Prostate gland (tissue), 2 donors: ENCODE measurements around the gene DR1. TPM values are rescaled to one million over a fixed set of nuclear protein-coding genes. Genes with fewer than 3 reads are reported as not detected.

ENCODE experiments used
- DNase-seq: peaks from one replicate; pipeline ENCODE4 v3.0.0-alpha.2; 2019; ENCODE audit warnings: low spot score
- H3K27ac ChIP-seq, 2 donors: fragments of 200-600 bp; sonication (generic); 2 replicates each; pipeline ENCODE4 v1.5.1; 2017 to 2019
- H3K27me3 ChIP-seq: fragments of 200-600 bp; sonication (generic); replicated peaks from 2 replicates; pipeline ENCODE4 v1.5.1; 2019; ENCODE audit not compliant: insufficient read depth
- H3K36me3 ChIP-seq, 2 donors: fragments of 200-600 bp; sonication (generic); 1 replicate in 1 of 2; 2 replicates in 1 of 2; pipeline versions ENCODE4 v1.5.1 to v1.8.1; 2017 to 2019
- H3K4me1 ChIP-seq: fragments of 200-600 bp; sonication (generic); replicated peaks from 2 replicates; pipeline ENCODE4 v1.5.1; 2019
- H3K4me3 ChIP-seq, 2 donors: fragments of 200-600 bp; sonication (generic); 2 replicates each; pipeline ENCODE4 v1.5.1; 2017 to 2019
- H3K9me3 ChIP-seq: fragments of 200-600 bp; sonication (generic); 2 replicates; pipeline ENCODE4 v1.5.1; 2017
- CTCF ChIP-seq, 4 experiments: fragments of 200-600 bp in 2 of 4; fragments of 450-650 bp in 2 of 4; sonication (generic) in 2 of 4; IDR thresholded peaks; 1 replicate in 3 of 4; 2 replicates in 1 of 4; pipeline ENCODE4 v1.5.1; 2016 to 2019; ENCODE audit warnings: antibody characterized with exemption in 4 of 4, mild to moderate bottlenecking in 2 of 4, moderate library complexity in 2 of 4
- POLR2A ChIP-seq: fragments of 450-650 bp; IDR thresholded peaks from one replicate; pipeline ENCODE4 v1.6.1; 2016; ENCODE audit warnings: antibody characterized with exemption, mild to moderate bottlenecking
- POLR2AphosphoS5 ChIP-seq: sonication (generic); formaldehyde crosslinking; IDR thresholded peaks from one replicate; pipeline ENCODE4 v1.6.1; 2017; ENCODE audit warnings: antibody characterized with exemption
- WGBS: methylation state at CpG from one replicate; pipeline ENCODE4 v1.1.5; 2018; 5-methylcytosine and 5-hydroxymethylcytosine counted together
- intact Hi-C: fragments of 100-400 bp; cut with DNase I; formaldehyde crosslinking; loops from one replicate; pipeline ENCODE4 v1.14.2; 2022
- total RNA-seq, 2 donors: library from RNA; depleted of rRNA; stranded (reverse); fragments of >200 nt; gene quantifications; one replicate each; pipeline ENCODE4 v1.1.0, GENCODE V29; 2016

Gene DR1
- total RNA-seq, 2 donors from 2014 or later, result 49.0 to 53.6 TPM

DNA sequence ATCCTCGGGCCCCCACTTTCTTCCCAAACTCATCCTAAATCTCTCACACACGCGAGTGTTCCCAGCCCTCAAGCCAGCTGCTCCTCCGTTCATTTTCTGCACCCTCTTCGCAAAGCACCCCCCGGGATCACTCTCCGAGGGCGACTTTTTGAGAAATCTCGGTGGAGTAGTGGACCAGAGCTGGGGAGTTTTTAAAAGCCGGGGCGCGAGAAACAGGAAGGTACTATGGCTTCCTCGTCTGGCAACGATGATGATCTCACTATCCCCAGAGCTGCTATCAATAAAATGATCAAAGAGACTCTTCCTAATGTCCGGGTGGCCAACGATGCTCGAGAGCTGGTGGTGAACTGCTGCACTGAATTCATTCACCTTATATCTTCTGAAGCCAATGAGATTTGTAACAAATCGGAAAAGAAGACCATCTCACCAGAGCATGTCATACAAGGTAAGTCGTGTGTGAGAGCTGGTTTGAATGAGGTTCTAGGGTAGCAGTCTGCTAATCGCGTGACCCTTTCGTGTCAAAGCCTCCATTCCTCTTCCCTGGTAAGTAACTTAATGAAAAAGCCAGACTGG lies 800 bp downstream of the DR1 start:
- Histone ChIP-seq H3K36me3 (no peaks in the 10 kb centered on the region), H3K27me3 (no peaks in the 10 kb centered on the region), H3K4me3 (peak overlapping the region; percentile 90 to 95), H3K27ac (peak overlapping the region; percentile 90 to 95), H3K4me1 (no peaks in the 10 kb centered on the region), H3K9me3 (no peaks in the 10 kb centered on the region)
- intact Hi-C loops, result loop anchor here (10.0 kb wide), 1 partner anchor 268 kb away; no protein-coding TSS in a partner anchor
- TF ChIP-seq POLR2A (no peak), CTCF (IDR thresholded peaks at IDR 0.05) (no peak), POLR2AphosphoS5 (no peak)
- DNase-seq, result peak; percentile 9
- under 1% methylated on average over 22 of the region's 22 CpGs for WGBS

DNA sequence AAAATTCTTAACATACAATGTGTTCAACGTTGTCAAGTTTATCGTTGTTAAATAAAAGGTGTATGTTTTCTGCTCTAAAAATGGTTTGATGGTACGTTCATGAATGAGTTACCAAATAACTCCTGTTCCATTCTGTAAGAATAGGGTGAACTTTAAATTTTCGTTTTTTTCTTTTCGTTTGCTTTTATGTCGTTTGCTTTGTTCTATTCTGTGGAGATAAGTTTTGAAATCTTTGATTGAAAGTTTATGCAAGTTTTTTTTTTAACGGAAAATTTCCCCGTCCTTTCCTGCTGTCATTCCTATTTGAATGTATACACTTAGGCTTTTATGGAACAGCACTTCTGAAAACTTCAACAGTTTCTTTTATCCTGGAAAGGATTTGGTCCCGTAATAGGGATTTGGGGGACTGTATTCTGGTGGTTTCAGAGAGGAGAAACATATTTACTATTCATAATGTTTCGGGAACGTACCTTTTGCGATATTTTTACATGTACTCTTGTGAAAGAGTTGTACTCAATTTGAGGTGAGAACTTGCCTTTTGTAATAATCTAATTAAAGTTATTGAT lies 1.7 kb downstream of the DR1 start:
- TF ChIP-seq CTCF (IDR thresholded peaks at IDR 0.05) (no peak), POLR2AphosphoS5 (no peak), POLR2A (no peak)
- intact Hi-C loops, result loop anchor here (10.0 kb wide), 1 partner anchor 267 kb away; no protein-coding TSS in a partner anchor
- 3% methylated on average over 12 of the region's 12 CpGs for WGBS

DNA sequence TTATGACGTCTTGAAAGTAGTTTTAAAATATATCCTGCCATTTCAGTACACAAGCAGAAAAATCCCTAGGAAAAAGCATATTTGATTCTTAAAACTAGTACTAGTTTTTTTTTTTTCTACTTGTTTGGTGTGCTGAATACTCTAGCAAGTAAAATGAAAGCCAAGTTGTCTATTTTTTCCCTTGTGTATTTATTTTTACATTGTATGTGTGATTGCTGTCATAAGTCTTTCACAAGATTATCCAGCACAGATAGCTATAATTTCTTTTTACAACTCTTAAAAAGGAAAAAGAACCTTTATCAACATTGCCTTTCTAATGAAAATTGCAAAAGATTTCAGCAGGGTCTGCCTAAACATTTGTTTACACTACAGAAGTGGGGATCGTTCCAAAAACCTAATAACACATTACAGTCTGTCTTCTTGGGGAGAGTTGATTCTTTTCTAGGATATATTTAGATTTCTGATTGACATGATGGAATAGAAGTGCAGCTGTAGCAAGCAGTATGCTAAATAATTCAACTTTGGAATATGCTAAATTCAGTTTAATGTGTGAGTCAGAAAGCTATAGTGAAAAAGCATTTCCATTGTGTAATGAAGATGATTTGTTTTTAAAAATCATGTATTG lies 2.5 kb downstream of the DR1 start:
- TF ChIP-seq POLR2A, result no peak
- TF ChIP-seq CTCF (IDR thresholded peaks at IDR 0.05), result no peak
- no peak for TF ChIP-seq POLR2AphosphoS5
- Histone ChIP-seq H3K4me3 (peak overlapping the region; percentile 90 to 95), H3K9me3 (no peaks in the 10 kb centered on the region), H3K27me3 (no peaks in the 10 kb centered on the region), H3K36me3 (no peaks in the 10 kb centered on the region), H3K27ac (no peak overlapping the region), H3K4me1 (no peaks in the 10 kb centered on the region)
- no peak for DNase-seq
- 3% methylated on average over 2 of the region's 2 CpGs for WGBS
- intact Hi-C loops, result loop anchor here (10.0 kb wide), 1 partner anchor 267 kb away; no protein-coding TSS in a partner anchor

More for the DNA sequence above, 1.7 kb downstream of the DR1 start:
- Histone ChIP-seq H3K36me3 (no peaks in the 10 kb centered on the region), H3K4me1 (no peaks in the 10 kb centered on the region), H3K4me3 (peak overlapping the region; percentile 90 to 95), H3K27me3 (no peaks in the 10 kb centered on the region), H3K9me3 (no peaks in the 10 kb centered on the region), H3K27ac (no peak overlapping the region)
- no peak for DNase-seq

DNA sequence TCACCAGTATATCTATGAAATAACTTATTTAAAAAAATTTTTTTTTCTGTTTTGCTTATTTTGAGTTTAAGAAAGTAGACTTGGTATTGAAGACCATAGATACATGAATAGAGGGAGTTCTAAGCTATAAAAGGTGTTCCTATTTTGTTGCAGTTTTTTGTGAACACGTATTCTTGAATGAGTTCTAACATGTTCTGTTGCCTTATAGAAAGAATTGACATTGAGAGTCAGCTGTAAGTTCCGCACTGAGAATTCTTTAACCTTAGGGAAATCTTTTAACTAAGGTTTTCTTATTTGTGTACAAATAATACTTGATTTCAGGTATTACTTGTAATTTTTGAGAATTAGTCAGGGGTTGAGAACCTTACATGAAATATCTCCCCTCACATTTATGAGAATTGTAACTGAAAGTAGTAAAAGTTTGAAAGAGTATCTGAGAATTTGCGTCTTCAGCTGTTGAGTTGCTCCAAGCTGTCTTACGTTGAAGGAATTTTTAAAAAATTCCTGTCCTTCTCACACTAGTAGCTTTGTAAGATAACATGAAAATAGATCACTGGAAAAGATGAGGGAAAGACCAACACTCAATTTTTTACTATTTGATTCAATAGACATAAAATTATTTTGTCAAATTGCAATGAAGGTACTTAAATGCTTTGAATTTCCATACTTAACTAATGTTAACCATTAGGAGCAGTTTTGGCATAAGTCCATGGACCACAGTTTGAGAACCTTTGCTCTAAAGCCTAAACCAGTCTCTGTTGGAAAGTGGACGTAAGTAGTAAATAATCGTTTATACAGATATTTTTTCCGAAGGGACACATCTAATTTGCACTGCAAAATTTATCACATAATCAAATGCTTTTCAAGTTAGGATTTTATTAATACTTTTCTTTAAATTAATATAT lies 3.8 kb downstream of the DR1 start:
- H3K27ac ChIP-seq, result no peak overlapping the region
- no peaks in the 10 kb centered on the region for H3K27me3 ChIP-seq
- no peaks in the 10 kb centered on the region for H3K9me3 ChIP-seq
- H3K4me1 ChIP-seq, result no peaks in the 10 kb centered on the region
- DNase-seq, result no peak
- 51% methylated on average over 7 of the region's 7 CpGs for WGBS
- intact Hi-C loops, result loop anchor here (10.0 kb wide), 1 partner anchor 265 kb away; no protein-coding TSS in a partner anchor
- TF ChIP-seq POLR2AphosphoS5 (no peak), POLR2A (no peak), CTCF (IDR thresholded peaks at IDR 0.05) (no peak)
- no peaks in the 10 kb centered on the region for H3K36me3 ChIP-seq
- peak overlapping the region in 1 of 2 donors; percentile 90 for H3K4me3 ChIP-seq
